Neural cell (in vitro differentiated cells): ENCODE results near the gene NCK2.

Experiments
- CTCF ChIP-seq: fragments of 450-650 bp; IDR thresholded peaks from 2 replicates; pipeline ENCODE4 v1.5.1; 2014; ENCODE audit warnings: antibody characterized with exemption, mild to moderate bottlenecking, moderate library complexity; ENCODE audit not compliant: poor library complexity, severe bottlenecking
- EP300 ChIP-seq: fragments of 450-650 bp; conservative IDR thresholded peaks from 2 replicates; pipeline ENCODE4 v1.6.1; 2014; ENCODE audit warnings: antibody characterized with exemption, mild to moderate bottlenecking, moderate library complexity; ENCODE audit not compliant: poor library complexity, severe bottlenecking
- MXI1 ChIP-seq: fragments of 450-650 bp; conservative IDR thresholded peaks from 2 replicates; pipeline ENCODE4 v1.6.1; 2014; ENCODE audit warnings: antibody characterized with exemption, mild to moderate bottlenecking; ENCODE audit not compliant: poor library complexity, severe bottlenecking
- TAF1 ChIP-seq: IDR thresholded peaks from 2 replicates; pipeline ENCODE4 v1.6.1; 2012; ENCODE audit warnings: low read depth

- TF ChIP-seq CTCF (no peak), TAF1 (no peak), MXI1 (no peak), EP300 (no peak)
These were observed 183.4 kb downstream of the NCK2 start for GRCh38 chr2:105928086-105928485.
